Body of pancreas (tissue), 4 donors: ENCODE measurements around the gene PRM2. TPM values are rescaled to one million over a fixed set of nuclear protein-coding genes. Genes with fewer than 3 reads are reported as not detected.

ENCODE experiments used
- ATAC-seq: fragments of 150-250 bp; one replicate; pipeline ENCODE4 v1.9.1; 2016
- DNase-seq, 4 donors: peaks; one replicate each; pipeline ENCODE4 v3.0.0-alpha.2; 2019
- H3K27ac ChIP-seq, 4 donors: fragments of 200-600 bp; sonication (generic); 1 replicate in 3 of 4; 2 replicates in 1 of 4; pipeline versions ENCODE4 v1.5.1 to v1.6.1; 2016 to 2019; ENCODE audit warnings: mild to moderate bottlenecking in 1 of 4, mixed read lengths in 1 of 4, moderate library complexity in 1 of 4
- H3K27me3 ChIP-seq, 2 donors: fragments of 200-600 bp; sonication (generic); one replicate each; pipeline ENCODE4 v1.6.0; 2016; ENCODE audit warnings: mild to moderate bottlenecking in 1 of 2
- H3K36me3 ChIP-seq, 2 donors: fragments of 200-600 bp; sonication (generic); replicated peaks in 1 of 2; 2 replicates each; pipeline ENCODE4 v1.5.1; 2016; ENCODE audit warnings: low read depth in 2 of 2; ENCODE audit not compliant: insufficient read depth in 1 of 2
- H3K4me1 ChIP-seq: fragments of 200-600 bp; sonication (generic); one replicate; pipeline ENCODE4 v1.6.0; 2016
- H3K4me3 ChIP-seq, 2 donors: fragments of 200-600 bp; sonication (generic); 1 replicate in 1 of 2; 2 replicates in 1 of 2; pipeline ENCODE4 v1.5.1; 2016 to 2019
- H3K9me3 ChIP-seq, 3 donors: fragments of 200-600 bp; sonication (generic); 1 replicate in 2 of 3; 2 replicates in 1 of 3; pipeline ENCODE4 v1.5.1; 2016
- CTCF ChIP-seq, 7 experiments: fragments of 450-650 bp in 4 of 7; fragments of 200-600 bp in 3 of 7; sonication (generic) in 3 of 7; IDR thresholded peaks; one replicate each; pipeline ENCODE4 v1.5.1; 2016 to 2019; ENCODE audit warnings: antibody characterized with exemption in 7 of 7
- POLR2A ChIP-seq, 3 donors: fragments of 450-650 bp; IDR thresholded peaks; one replicate each; pipeline ENCODE4 v1.6.1; 2016; ENCODE audit warnings: antibody characterized with exemption in 3 of 3, mild to moderate bottlenecking in 2 of 3
- WGBS, 2 donors: methylation state at CpG; one replicate each; pipeline ENCODE4 v1.1.5; 2017; 5-methylcytosine and 5-hydroxymethylcytosine counted together
- intact Hi-C: fragments of 100-400 bp; cut with DNase I; formaldehyde crosslinking; loops from one replicate; pipeline ENCODE4 v1.15.1; 2023
- total RNA-seq, 2 donors: library from RNA; depleted of rRNA; stranded (reverse); fragments of >200 nt; gene quantifications; one replicate each; pipeline ENCODE4 v1.1.0, GENCODE V29; 2016

PRM2 gene
- total RNA-seq, 2 donors from 2014 or later = not detected

GRCh38 chr16:11253995-11254912 lies 22.0 kb downstream of the PRM2 start:
- Histone ChIP-seq H3K36me3 (no peaks in the 10 kb centered on the region), H3K4me1 (peaks cover 30% of the 10 kb centered on the region), H3K9me3 (no peaks in the 10 kb centered on the region), H3K27ac (peak overlapping the region in 1 of 4 donors; percentile 88), H3K27me3 (no peaks in the 10 kb centered on the region), H3K4me3 (peak overlapping the region in 1 of 2 donors; percentile 21)
- no peak for ATAC-seq
- DNase-seq = no peak
- TF ChIP-seq POLR2A (IDR thresholded peaks at IDR 0.05) (no peak), CTCF (IDR thresholded peaks at IDR 0.05) (no peak)
- intact Hi-C loops = no loop called here
- 76 to 87% methylated on average over 28 to 29 of the region's 29 CpGs for WGBS, 2 donors

- ATAC-seq (no peak), DNase-seq (no peak)
- Histone ChIP-seq H3K27me3 (no peaks in the 10 kb centered on the region), H3K9me3 (no peaks in the 10 kb centered on the region), H3K27ac (no peak overlapping the region), H3K4me1 (peaks cover 21% of the 10 kb centered on the region), H3K4me3 (no peak overlapping the region), H3K36me3 (no peaks in the 10 kb centered on the region)
- 74 to 82% methylated on average over 5 of the region's 5 CpGs for WGBS, 2 donors
- intact Hi-C loops = no loop called here
- no peak for TF ChIP-seq CTCF (IDR thresholded peaks at IDR 0.05)
- TF ChIP-seq POLR2A (IDR thresholded peaks at IDR 0.05) = no peak
Observed at GRCh38 chr16:11253009-11253994, 23.0 kb downstream of the PRM2 start.

GRCh38 chr16:11252482-11252931 lies 23.8 kb downstream of the PRM2 start:
- no peak overlapping the region for H3K27ac ChIP-seq
- no peak for TF ChIP-seq POLR2A (IDR thresholded peaks at IDR 0.05)
- no peak for TF ChIP-seq CTCF (IDR thresholded peaks at IDR 0.05)
- H3K4me3 ChIP-seq = no peak overlapping the region
- no peaks in the 10 kb centered on the region for H3K27me3 ChIP-seq
- H3K36me3 ChIP-seq = no peaks in the 10 kb centered on the region
- 84 to 89% methylated on average over 8 of the region's 8 CpGs for WGBS, 2 donors
- H3K9me3 ChIP-seq = no peaks in the 10 kb centered on the region
- ATAC-seq (no peak), DNase-seq (no peak)
- intact Hi-C loops = no loop called here
- peaks cover 19% of the 10 kb centered on the region for H3K4me1 ChIP-seq

- TF ChIP-seq POLR2A (IDR thresholded peaks at IDR 0.05) = no peak
- TF ChIP-seq CTCF (IDR thresholded peaks at IDR 0.05) = no peak
- Histone ChIP-seq H3K4me3 (no peak overlapping the region), H3K27me3 (no peaks in the 10 kb centered on the region), H3K9me3 (no peaks in the 10 kb centered on the region), H3K27ac (no peak overlapping the region), H3K4me1 (peaks cover 12% of the 10 kb centered on the region), H3K36me3 (no peaks in the 10 kb centered on the region)
- WGBS, 2 donors = 79 to 83% methylated on average over 14 to 18 of the region's 18 CpGs
- ATAC-seq = no peak
- intact Hi-C loops = no loop called here
- DNase-seq = peak in 1 of 4 donors; percentile 35
Observed at GRCh38 chr16:11251525-11252481, 24.5 kb downstream of the PRM2 start.
